HG03159 (cell line): ENCODE measurements around the gene ABAT.
A peak's percentile ranks its signal among the peaks of the same experiment; 100 is the strongest.

Experiments used
- ATAC-seq: cut with Tn5 transposase; IDR thresholded peaks from one replicate; pipeline ENCODE4 v1.9.1; 2021; ENCODE audit warnings: mild to moderate bottlenecking, moderate library complexity; ENCODE audit not compliant: unreplicated experiment

Gene ABAT

DNA sequence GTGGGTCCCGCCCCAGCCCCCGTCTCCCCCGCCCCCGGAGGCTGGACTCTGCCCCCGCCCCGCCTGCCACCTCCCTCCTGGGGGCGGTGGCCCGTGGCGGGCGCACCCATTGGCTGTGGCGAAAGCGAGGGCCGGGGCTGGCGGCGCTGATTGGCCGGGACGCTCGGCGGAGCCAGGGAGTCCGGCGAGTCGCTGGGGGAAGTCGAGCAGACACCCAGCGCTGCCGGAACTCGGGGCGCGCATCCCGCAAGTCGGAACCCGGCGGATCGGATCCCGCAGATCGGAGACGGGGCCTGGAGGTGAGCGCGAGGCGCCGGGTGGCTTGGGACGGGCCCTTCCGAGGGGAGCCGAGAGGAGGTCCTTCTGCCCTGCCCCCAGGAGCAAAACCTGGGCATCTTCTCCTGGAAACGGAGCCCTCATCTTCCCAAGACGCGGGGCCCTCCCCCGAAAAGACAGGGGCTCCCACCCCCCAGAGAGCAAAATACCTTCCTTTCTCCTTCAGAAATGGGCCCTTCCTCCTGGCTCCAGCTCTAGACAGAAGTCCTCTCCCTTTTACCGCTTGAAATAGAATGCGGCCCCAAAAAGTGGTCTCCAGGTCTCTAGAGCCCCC lies at the start of gene ABAT:
Gene ABAT (plus strand): TSS at position 205 of the 610 bp plus-strand sequence. CDS start 61,123 bp downstream, outside the sequence.
- ATAC-seq: peak; percentile 99

DNA sequence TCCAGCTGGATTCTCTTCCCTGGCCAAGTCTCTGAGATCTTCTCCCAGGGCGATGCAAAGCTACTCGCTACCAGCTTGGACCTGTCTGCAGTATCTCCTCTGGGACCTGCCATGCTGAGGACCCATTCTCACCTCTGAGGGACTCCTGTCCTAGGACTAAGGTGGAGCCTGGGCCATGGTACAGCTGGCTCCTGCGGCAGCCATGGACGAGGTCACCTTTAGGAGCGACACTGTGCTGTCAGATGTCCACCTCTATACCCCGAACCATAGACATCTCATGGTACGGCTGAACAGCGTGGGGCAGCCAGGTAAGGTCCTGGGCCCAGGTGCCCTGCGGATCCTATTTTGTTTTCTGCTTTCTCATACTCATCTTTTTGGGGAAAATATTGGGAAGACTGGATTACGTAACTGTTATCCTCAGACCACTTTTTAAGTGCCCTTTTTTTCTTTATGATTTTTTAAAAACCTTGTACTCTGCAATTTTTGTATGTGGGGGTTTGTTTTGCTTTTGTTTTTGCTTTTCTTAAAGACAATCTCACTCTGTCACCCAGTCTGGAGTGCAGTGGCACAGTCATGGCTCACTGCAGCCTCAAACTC lies 48.8 kb upstream of the ABAT start:
- ATAC-seq: no peak

DNA sequence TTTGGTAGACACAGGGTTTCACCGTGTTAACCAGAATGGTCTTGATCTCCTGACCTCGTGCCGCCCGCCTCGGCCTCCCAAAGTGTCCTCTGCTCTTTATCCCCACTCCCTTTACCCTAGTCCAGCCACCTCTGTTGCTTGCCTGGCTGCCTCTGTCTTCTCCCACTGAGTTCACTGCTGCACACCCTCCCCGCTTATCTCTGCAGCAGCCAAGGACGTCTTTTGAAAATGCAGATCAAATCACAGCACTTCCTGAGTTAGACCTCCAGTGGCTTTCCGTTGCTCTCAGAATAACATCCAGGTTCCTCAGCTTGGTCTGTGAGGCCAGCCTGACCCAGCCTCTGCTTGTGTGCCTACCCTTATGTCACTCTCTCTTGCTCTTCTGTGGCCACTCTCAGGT lies 47.5 kb upstream of the ABAT start:
- no peak for ATAC-seq

DNA sequence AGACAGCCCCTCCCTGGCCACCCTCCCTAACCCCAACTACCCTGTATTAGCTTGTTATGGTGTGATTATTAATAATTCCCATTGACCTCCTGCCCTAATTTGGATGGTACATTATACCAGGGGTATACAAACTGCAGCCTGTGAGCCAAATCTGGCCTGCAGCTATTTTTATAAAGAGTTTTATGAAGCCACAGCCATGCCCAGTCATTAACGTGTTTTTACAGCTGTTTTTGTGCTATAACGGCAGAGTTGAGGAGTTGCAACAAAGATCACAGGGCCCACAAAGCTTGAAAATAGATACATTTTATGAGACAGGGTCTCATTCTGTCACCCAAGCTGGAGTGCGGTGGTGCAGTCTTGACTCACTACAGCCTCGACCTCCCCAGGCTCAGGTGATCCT lies 47.0 kb upstream of the ABAT start:
- ATAC-seq: no peak

DNA sequence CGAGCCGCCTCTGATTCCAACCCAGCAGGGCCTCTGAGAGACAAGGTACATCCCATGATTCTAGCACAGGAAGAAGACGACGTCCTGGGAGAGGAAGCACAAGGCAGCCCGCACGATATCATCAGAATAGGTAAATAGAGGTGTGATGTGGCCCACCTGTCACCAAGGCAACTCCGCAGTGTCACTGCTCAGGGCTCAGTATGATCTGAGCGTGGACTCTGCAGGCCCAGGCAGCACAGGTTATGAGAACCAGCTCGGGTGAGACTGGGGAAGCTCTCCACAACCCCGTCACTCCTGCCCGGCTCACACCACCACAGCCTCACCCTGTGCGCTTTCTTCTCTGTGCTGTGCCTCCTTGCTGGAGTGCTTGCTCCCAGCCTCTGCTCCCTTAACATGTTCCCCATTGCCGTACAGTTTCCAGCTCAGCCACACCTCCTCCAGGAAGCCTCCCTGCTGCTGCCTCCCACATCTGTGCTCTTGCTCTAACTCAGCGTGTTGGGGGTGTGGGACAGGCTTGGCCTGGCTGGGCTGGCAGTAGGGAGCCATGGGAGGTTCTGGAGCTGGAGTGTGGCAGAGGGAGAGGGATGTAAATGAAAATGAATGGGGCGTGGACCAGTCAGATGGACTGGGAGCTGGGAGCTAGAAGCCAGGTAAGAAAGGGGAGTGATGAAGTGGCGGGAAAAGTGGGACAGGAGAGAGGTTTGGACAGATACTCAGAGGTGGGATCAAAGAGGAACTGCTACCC lies 45.3 kb upstream of the ABAT start:
- no peak for ATAC-seq

DNA sequence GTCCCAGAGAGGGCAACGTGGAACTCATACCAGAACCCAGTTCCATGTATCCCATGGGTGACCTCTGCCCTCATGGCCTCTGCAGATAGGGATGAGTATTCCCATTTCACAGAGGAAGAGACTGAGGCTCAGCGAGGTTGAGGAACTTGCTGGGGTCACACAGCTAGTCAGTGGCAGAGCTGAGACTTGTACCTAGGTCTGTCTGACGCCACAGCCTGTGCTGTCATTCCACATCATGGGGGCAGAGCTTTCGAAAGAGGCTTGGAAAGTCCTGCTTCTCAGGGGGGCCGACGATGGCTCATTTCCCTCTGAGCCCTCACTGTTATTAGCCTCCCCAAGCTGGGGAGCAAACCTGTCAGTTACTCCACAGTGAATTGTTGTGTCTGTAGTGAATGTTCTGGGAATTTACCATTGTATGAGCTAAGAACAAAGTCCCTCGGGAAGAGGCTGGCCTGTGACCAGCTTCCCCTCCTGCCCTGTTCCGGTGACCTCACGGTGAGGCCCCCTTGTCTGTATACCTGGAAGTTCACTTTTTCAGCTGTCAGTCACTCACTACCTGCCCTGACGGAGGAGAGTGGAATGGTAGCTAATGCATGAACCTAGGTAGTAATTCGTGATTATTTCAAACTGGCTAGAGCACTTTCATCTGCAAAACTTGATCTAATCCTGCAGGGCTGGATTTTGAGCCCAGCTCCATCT lies 44.0 kb upstream of the ABAT start:
- ATAC-seq: no peak

DNA sequence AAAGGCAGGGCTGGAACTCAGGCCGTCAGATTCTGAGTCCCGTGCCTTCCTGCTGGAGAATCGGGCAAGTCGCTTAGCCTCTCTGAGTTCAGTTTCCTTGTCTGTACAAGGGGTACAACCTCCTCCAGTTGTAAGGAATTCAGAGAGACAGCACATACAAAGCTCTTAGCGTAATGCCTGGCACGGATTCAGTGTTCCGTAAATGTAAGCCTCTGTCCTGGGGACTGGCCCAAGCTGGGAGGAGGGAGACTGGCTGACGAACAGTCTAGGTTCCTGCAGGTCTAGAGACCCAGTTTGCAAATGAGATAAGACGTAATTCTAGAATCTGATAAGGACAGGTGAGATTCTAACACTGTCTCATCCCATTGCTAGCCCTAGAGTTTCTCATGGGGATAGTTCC lies 43.0 kb upstream of the ABAT start:
- no peak for ATAC-seq

DNA sequence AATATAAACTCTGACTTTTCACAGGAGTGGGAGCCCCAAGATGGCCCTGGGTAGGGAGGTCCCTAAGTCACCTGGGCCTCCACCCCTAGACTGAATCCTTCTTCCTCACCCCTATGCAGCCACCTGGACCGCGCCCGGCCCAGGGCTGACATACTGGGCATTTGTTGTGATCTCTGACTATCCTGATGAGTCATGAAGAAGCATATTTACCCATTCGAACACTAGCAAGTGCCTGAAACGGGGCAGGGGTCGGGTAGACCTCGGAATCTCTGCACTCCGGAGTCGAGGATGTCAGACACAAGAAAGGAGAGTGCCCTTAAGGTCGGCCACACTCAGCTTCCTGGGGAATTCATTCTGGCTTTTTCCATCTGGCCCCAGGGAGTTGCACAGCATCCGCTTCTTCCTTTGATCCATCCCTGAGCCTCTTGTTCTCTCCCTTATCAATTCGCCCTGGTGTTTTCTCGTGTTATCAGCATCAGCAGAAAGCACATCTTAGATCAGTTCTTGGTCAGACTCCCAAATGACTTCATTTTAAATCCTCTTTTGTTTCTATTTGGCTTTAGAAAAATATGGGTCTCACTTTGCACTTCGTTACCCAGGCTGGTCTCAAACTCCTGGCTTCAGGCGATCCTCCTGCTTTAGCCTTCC lies 42.5 kb upstream of the ABAT start:
- no peak for ATAC-seq

DNA sequence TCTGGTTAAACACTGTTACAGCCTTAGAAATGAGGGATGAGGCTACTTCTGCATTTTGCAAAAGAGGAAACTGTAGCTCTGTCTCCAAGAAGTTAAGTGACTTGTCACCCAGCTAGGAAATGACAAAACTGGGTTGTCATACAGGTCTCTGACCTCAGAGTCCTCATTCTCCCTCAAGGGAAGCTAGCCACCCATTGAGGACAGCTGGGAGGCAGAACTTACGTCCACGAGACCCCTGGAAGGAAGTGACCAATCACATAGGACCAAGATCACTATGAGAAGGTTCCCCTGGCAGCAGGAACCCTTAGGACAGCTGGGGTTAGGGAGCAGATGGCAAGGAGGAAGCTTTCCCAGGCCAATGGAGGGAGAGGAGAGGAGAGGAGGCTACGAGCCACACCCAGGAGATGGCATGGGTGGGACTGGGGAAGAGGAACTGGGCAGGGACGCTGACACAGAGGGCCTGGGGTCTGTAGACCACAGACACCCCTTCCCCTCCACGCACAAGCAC lies 41.7 kb upstream of the ABAT start:
- no peak for ATAC-seq

DNA sequence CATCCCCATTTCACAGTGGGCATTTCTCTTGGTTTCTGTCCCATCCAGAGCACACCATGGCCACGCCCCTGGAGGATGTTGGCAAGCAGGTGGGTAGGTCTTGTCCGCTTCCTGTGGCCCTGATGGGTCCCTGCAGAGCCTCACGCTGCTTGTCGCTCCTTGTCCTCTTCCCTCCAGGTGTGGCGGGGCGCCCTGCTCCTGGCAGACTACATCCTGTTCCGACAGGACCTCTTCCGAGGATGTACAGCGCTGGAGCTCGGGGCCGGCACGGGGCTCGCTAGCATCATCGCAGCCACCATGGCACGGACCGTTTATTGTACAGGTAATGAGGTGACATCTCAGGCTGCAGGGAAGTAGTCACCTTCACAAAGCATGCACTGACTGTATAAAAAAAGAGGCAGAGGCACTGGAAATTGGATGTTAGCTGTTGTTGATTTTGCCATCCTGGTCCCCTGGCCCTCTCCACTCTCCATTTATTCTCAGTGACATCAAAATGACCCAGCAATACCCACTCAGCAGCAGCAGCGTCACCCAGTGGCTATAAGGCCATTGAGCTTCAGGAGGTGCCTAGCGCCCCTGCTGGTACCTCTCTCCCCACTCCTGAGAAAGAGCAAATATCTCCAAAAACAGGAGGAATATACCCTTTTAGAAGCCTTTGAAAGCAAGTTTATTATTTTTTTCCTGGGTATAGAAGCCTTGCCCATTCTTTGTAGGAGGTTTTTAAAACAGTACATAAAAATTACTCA lies 39.3 kb upstream of the ABAT start:
- ATAC-seq: no peak

DNA sequence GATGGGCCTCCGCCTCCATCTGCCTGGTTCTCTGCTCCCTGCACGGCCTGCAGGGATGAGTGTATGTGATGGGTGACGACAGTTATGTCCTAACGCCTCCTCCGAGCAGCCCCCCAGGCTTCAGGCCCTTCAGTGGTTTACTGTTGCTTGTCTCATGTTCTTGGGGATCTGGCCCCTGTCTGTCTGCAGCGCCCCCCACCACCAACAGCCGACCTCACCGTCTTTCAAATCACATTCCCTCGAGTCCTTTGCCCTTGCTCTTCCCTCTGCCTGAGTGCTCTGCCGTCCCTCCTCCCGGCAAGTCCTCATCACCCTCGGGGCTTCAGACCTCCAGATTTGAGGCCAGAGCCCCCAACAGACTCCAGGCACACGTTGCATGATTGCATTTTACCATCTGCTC lies 34.7 kb upstream of the ABAT start:
- ATAC-seq: no peak

DNA sequence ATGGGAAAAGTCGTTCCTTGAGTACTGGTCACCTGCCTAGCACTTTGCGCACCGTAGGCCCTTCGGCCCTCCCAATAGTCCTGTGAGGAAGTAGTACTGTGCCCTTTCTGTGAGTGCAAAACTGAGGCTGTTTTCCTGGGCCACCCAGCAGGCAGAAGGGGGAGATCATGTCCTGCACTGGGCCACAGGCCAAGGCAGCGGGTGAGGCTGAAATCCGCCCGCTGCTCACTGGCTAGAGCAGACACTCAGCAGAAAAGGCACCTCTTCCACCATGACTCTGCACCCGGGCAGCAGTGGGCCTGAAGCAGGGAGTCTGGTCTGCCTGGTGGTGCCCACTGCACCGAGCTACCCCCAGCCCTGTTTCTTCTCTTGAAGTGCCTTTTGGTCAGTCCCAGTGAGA lies 32.7 kb upstream of the ABAT start:
- ATAC-seq: no peak

DNA sequence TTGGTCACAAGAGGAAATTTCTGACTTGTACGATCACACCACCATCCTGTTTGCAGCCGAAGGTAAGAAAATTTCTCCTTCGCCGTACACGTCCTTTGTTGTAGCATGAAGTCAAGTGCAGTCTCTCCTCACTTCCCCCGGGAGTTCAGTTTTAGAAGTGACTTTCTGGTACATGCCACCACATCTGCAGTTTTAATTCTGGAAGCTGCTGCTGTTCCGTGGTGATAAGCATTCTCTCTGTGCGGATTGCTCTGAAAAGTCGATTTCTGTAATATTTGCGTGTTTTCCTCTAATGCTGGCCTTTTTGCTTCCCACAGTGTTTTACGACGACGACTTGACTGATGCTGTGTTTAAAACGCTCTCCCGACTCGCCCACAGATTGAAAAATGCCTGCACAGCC lies 32.3 kb upstream of the ABAT start:
- ATAC-seq: no peak

DNA sequence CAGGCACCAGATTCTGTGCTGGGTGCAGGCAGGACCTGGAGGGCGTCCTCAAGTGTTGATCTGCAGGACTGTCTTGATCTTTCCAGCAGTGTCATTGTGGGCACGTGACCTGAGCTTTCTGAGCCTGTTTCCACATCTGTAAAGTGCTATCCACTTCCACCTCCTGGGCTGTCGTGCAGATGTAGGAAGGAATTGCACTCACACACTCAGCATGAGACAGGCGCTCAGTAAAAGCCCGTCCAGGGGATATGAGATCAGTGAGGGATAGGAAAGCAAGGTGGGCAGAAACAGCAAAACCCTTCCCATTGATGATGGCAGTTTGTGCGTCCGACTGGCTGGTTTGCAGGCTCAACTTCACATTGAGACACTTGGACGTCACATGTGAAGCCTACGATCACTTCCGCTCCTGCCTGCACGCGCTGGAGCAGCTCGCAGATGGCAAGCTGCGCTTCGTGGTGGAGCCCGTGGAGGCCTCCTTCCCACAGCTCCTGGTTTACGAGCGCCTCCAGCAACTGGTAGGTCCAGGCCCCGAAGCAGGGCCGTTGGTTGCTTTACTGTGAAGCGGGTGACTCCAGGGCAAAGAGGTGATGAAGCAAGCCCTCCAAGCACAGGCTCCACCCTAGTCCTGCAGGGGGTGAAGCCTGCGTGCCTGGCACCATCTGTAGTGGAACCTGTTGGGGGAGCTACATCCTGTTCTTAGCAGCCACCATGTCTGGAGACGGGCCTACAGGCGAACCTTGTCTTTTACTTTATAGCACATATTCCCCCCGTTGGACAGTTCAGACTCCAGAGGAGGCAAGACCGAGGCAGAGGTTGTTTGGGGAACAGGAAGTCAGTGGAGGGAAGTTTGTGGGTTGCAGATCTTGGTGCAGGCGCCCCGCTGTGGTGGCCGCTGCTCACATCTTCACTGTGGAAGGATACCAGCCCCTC lies 29.9 kb upstream of the ABAT start:
- ATAC-seq: no peak

DNA sequence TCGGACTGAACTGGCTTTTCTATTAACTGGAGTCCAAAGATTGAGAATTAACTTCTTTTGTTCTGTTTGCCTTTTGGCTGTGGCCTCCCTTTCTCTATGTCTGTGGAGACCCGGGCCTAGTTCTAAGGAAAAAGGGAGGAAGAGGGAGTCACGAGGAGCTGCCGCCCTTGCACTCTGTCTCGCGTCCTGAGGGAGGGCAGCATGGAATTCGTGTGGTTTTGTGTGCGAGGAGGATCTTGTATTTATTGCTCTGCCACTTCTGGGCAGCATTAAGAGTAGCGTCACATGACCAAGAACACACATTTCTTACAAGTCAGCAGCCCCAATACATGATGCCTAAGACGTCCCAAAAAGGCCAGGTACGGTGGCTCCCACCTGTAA lies 29.3 kb upstream of the ABAT start:
- ATAC-seq: no peak

DNA sequence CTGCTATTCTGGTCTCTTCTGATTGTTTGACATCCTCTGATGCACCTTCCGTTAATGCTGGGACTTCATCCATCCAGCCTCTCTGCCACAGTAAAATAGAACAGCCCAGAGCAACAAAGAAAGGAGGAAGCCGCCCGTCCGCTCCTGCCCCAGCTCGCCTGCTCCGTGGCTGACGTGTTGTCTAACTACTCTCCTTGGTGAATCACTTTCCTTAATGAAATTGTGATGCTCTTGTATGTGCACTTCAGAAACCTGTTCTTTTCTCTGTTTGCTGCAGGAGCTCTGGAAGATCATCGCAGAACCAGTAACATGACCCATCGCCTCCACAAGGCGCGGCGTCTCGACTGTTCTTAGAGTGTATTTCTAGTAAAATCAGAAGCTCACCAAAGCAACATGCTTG lies 28.6 kb upstream of the ABAT start:
- no peak for ATAC-seq

DNA sequence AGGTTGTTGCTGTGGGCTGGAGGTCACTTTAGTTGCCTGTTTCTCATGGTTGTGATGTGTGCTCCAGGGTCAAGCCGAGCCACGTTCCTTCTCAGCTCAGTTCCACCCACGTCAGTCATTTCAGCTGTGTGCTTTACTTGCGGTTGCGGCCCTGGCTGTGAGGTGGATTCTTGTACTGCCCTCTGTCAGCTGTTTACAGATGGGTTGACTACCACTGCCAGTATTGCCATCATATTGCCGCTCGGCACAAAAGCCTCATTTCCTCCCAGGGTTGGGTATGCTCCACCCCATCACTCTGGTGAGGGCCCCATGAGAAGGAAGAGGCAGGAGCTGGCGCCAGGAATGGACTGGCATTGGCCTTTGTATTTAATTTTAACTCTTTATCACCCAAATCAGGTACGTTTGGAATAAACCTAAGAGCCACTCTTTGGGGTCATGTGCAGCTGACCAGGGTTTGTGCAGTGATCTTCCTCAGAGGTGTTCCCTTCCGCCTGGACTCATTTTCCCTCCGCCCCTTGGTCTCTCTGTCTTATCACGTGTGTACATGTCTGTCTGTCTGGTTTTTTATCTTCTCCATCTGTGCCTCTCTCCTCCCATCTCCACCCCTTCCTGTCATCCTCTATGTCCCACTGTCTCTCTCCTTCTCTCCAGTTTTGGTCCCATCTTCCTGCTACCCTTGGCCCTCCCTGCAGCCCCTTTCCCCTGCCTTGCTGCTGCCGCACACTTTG lies 27.9 kb upstream of the ABAT start:
- no peak for ATAC-seq

DNA sequence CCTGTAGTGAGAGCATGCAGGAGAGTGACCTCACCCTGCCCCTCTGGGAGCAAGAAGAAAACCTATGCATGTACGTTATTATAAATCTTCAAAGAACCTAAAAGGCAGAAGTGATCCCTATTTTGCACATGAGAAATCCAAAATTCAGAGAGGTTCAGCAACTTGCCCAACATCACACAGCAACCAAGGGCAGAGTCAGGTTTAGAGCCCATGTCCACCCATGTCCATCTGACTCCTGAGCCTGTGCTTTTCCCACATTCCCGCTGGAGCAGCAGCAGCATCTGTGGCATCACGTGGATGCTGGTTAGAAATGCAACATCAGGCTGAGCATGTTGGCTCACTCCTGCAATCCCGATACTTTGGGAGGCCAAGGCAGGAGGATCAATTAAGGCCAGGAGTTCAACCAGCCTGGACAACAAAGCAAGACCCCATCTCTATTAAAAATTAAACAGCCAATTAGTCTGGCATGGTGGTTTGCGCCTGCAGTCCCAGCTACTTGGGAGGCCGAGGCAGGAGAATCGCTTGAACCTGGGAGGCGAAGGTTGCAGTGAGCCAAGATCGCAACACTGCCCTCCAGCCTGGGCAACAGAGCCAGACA lies 26.6 kb upstream of the ABAT start:
- ATAC-seq: no peak
